Epithelial cell of proximal tubule (primary cell): ENCODE measurements around the gene ASTN2. TPM values are rescaled to one million over a fixed set of nuclear protein-coding genes. Genes with fewer than 3 reads are reported as not detected.

ENCODE experiments used
- DNase-seq: peaks from one replicate; pipeline ENCODE4 v3.0.0-alpha.2; 2011; ENCODE audit warnings: low read depth
- H3K4me3 ChIP-seq: 2 replicates; pipeline ENCODE4 v1.5.1; 2011; ENCODE audit warnings: low read depth, mild to moderate bottlenecking, low read length
- total RNA-seq: library from RNA; depleted of rRNA; stranded (reverse); fragments of >200 nt; gene quantifications from 2 replicates; pipeline ENCODE4 v1.2.3, GENCODE V29; 2015
- TF ChIP-seq, protein P1 (sequence below): conservative IDR thresholded peaks from 2 replicates; pipeline ENCODE4 v1.5.1; 2012; ENCODE audit warnings: low read depth, mild to moderate bottlenecking, low read length

Gene ASTN2
- total RNA-seq, 1 donor from 2014 or later = 4.4 TPM

DNA sequence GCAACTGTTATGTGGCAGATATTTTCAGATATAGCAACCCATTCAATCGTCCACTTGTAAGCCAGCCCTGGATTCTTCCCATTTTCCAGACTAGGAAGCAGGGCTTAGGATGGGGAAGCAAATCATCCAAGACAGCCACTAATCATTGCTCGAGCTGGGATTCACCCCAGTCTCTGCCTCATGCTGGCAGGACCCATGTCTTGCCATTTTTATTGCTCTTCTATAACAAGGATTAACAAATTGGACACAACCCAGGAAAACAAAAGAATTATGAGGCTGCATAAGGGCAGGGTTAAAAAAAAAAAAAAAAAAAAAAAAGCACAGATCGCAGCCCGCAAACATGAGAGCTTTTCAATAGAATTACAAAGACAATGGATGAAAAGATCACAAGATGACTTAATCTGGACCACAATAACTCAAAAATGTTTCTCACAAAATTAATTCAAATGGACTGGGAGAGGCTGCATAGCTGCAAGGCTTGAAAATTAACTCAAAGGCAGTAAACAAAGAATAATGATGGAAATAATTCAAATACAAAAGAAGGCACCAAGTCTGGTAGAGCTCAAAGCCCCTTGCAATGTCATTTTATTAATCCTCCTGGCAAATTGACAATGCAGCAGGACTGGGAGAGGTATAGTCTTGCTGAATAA lies 40.7 kb downstream of the ASTN2 start:
- TF ChIP-seq, protein P1, sequence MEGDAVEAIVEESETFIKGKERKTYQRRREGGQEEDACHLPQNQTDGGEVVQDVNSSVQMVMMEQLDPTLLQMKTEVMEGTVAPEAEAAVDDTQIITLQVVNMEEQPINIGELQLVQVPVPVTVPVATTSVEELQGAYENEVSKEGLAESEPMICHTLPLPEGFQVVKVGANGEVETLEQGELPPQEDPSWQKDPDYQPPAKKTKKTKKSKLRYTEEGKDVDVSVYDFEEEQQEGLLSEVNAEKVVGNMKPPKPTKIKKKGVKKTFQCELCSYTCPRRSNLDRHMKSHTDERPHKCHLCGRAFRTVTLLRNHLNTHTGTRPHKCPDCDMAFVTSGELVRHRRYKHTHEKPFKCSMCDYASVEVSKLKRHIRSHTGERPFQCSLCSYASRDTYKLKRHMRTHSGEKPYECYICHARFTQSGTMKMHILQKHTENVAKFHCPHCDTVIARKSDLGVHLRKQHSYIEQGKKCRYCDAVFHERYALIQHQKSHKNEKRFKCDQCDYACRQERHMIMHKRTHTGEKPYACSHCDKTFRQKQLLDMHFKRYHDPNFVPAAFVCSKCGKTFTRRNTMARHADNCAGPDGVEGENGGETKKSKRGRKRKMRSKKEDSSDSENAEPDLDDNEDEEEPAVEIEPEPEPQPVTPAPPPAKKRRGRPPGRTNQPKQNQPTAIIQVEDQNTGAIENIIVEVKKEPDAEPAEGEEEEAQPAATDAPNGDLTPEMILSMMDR = no peak
- H3K4me3 ChIP-seq = no peak overlapping the region
- no peak for DNase-seq

DNA sequence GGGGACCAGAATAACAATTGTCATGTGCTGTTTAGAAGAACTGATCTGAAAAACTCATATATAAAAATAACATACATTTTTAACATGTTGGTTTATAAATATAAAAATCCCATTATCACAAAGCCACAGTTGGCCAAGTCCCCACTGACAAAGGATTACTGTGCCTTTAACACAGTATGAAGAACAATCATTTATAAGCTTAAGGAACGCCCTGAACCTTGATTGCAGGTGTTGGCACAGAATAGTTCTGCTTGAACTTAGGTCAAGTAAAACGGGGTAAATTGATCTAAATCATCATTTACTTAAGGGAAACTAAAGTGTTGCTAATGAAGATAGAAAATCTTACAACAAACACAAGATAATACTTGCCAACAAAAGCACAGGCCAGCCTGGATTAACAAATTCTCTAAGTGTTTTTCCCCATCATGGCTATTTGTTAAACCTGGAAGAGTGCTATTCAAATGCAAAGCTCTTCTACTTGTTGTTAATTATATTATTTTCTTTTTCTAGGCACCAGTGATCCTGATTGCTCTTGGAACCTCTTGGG lies 46.1 kb downstream of the ASTN2 start:
- DNase-seq = no peak
- TF ChIP-seq, protein P1 = no peak
- H3K4me3 ChIP-seq = no peak overlapping the region

GRCh38 chr9:117365438-117365837 lies 49.4 kb downstream of the ASTN2 start:
- H3K4me3 ChIP-seq = no peak overlapping the region
- TF ChIP-seq, protein P1 = no peak
- DNase-seq = no peak

DNA sequence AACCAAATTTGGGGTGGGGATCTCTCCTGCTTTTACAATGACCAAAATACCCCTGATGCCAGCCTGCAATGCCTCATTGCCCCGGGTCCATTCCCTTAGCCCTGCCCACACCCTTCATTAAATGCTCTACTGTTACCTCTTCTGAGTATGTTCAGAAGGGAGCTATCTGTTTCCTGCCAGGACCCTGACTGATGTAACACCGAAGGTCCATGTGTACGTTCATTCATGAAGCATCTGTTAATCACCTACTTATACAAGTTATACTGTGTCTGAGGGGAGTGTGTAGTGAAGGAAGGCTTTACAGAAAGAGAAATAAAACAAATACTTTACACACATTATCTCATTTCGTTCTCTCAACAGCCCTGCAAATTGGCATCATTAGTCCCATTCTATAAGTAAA lies 51.9 kb downstream of the ASTN2 start:
- TF ChIP-seq, protein P1 = no peak
- DNase-seq = no peak
- H3K4me3 ChIP-seq = no peak overlapping the region

- DNase-seq = no peak
- TF ChIP-seq, protein P1 = no peak
- no peak overlapping the region for H3K4me3 ChIP-seq
Measured at GRCh38 chr9:117359910-117360309, 54.9 kb downstream of the ASTN2 start.

- H3K4me3 ChIP-seq = no peak overlapping the region
- TF ChIP-seq, protein P1 = no peak
Measured at GRCh38 chr9:117355542-117355941, 59.3 kb downstream of the ASTN2 start.

DNA sequence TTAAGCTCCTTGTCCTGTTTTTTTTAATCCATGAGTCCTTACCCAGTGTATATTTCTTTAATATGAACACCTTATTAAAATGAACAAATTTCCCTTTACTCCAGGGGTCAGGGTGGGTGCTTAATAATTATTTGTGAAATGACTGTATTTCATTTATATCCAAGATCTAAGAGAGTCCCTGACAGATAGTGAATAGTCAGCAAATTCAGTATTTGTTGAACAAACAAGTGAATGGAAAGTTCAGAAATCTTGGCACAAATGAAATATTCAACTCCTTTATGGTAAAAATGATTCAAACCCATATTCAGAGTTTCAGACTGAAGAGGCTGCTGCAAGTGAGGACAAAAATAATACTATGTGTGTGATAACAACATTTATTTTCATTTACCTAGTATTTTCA lies 59.9 kb downstream of the ASTN2 start:
- no peak overlapping the region for H3K4me3 ChIP-seq
- no peak for DNase-seq
- TF ChIP-seq, protein P1 = no peak

More at GRCh38 chr9:117355542-117355941, 59.3 kb downstream of the ASTN2 start:
- no peak for DNase-seq
